Erythroblast (primary cell): ENCODE measurements around the gene ZNF646.

ENCODE experiments used
- GATA1 ChIP-seq: IDR thresholded peaks from 2 replicates; pipeline ENCODE4 v1.6.1; 2011; ENCODE audit warnings: low read depth, mild to moderate bottlenecking, control low read depth, low read length, moderate library complexity
- POLR2A ChIP-seq: IDR thresholded peaks from 2 replicates; pipeline ENCODE4 v1.6.1; 2011; ENCODE audit warnings: mild to moderate bottlenecking, low read length

DNA sequence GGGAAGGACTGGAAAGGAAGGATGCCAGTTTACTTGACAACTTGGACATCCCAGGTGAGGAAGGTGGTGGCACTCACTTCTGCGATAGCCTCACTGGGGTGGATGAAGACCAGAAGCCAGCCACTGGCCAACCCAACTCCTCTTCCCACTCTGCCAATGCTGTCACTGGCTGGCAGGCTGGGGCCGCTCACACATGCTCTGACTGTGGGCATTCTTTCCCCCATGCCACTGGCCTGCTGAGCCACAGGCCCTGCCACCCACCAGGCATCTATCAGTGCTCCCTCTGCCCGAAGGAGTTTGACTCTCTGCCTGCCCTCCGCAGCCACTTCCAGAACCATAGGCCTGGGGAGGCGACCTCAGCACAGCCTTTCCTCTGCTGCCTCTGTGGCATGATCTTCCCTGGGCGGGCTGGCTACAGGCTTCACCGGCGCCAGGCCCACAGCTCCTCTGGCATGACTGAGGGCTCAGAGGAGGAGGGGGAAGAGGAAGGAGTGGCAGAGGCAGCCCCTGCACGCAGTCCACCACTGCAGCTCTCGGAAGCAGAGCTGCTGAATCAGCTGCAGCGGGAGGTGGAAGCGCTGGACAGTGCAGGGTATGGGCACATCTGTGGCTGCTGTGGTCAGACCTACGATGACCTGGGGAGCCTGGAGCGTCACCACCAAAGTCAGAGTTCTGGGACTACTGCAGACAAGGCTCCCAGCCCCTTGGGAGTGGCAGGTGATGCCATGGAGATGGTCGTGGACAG lies 4.5 kb downstream of the ZNF646 start:
- TF ChIP-seq POLR2A (no peak), GATA1 (no peak)
